Measurements from ENCODE around the gene LRRC52.

- TF ChIP-seq CTCF (IDR thresholded peaks at IDR 0.05) (no peak), EZH2 (IDR thresholded peaks at IDR 0.05; ENCODE audit: borderline replicate concordance, insufficient read depth, low read depth, low read length, poor library complexity, severe bottlenecking) (no peak)
Measured at GRCh38 chr1:165516469-165516868, 27.3 kb upstream of the LRRC52 start.

Data from B cell (primary cell).